HG02943 (cell line): ENCODE results near the gene FXN.
"Not testable (repeated sequence)": the region's sequence is repeated elsewhere in the genome, so short reads cannot be mapped to it uniquely, and the experiment has no call there.

Experiments
- ATAC-seq: cut with Tn5 transposase; IDR thresholded peaks from one replicate; pipeline ENCODE4 v1.9.1; 2021; ENCODE audit warnings: mild to moderate bottlenecking, low read depth, moderate library complexity; ENCODE audit not compliant: unreplicated experiment

The FXN gene

GRCh38 chr9:69094361-69095135, 59.0 kb downstream of the FXN start:
- ATAC-seq = not testable (repeated sequence)

- no peak for ATAC-seq
These were observed 61.5 kb downstream of the FXN start for GRCh38 chr9:69097064-69097463.

- no peak for ATAC-seq
These were observed 62.5 kb downstream of the FXN start for GRCh38 chr9:69097923-69098593.

- ATAC-seq = not testable (repeated sequence)
These were observed 67.9 kb downstream of the FXN start for GRCh38 chr9:69103348-69103996.

GRCh38 chr9:69104830-69105527, 69.4 kb downstream of the FXN start:
- ATAC-seq = no peak

GRCh38 chr9:69107771-69108170, 72.2 kb downstream of the FXN start:
- ATAC-seq = no peak

GRCh38 chr9:69108706-69109105, 73.2 kb downstream of the FXN start:
- not testable (repeated sequence) for ATAC-seq

- ATAC-seq = no peak
These were observed 73.6 kb downstream of the FXN start for GRCh38 chr9:69109152-69109551.

GRCh38 chr9:69112646-69113045, 77.1 kb downstream of the FXN start:
- not testable (repeated sequence) for ATAC-seq

GRCh38 chr9:69115621-69116020, 80.1 kb downstream of the FXN start:
- ATAC-seq = no peak

- no peak for ATAC-seq
These were observed 83.1 kb downstream of the FXN start for GRCh38 chr9:69118656-69119055.

- ATAC-seq = no peak
These were observed 85.0 kb downstream of the FXN start for GRCh38 chr9:69120380-69121154.

GRCh38 chr9:69121155-69122081, 85.9 kb downstream of the FXN start:
- ATAC-seq = peak; percentile 54

- peak; percentile 49 for ATAC-seq
These were observed 86.6 kb downstream of the FXN start for GRCh38 chr9:69122082-69122548.

- ATAC-seq = no peak
These were observed 87.1 kb downstream of the FXN start for GRCh38 chr9:69122549-69123141.

GRCh38 chr9:69130456-69131441, 95.2 kb downstream of the FXN start:
- no peak for ATAC-seq

GRCh38 chr9:69131682-69132081, 96.1 kb downstream of the FXN start:
- ATAC-seq = no peak
